Liver (tissue), 9 donors: Measurements from ENCODE around the gene SIK3. TPM values are rescaled to one million over a fixed set of nuclear protein-coding genes. Genes with fewer than 3 reads are reported as not detected.

Source experiments
- DNase-seq: peaks from one replicate; pipeline ENCODE4 v3.0.0-alpha.2; 2017; ENCODE audit warnings: low spot score
- H3K27ac ChIP-seq, 2 donors: one replicate each; pipeline ENCODE4 v1.7.0; 2013; ENCODE audit warnings: inconsistent platforms in 2 of 2, low read length in 2 of 2, control low read depth in 1 of 2, low read depth in 1 of 2, mild to moderate bottlenecking in 1 of 2
- H3K27me3 ChIP-seq, 4 donors: one replicate each; pipeline versions ENCODE4 v1.6.1 to v1.7.0; 2013; ENCODE audit warnings: low read length in 3 of 4, inconsistent platforms in 1 of 4, mild to moderate bottlenecking in 1 of 4, moderate library complexity in 1 of 4; ENCODE audit not compliant: control insufficient read depth in 4 of 4, insufficient read depth in 4 of 4
- H3K36me3 ChIP-seq, 4 donors: one replicate each; pipeline versions ENCODE4 v1.6.1 to v1.7.0; 2013; ENCODE audit warnings: low read length in 3 of 4, mild to moderate bottlenecking in 3 of 4, low read depth in 1 of 4, moderate library complexity in 1 of 4; ENCODE audit not compliant: control insufficient read depth in 4 of 4, insufficient read depth in 3 of 4
- H3K4me1 ChIP-seq, 4 donors: one replicate each; pipeline versions ENCODE4 v1.6.1 to v1.7.0; 2013; ENCODE audit warnings: low read length in 3 of 4, mild to moderate bottlenecking in 3 of 4, moderate library complexity in 1 of 4; ENCODE audit not compliant: control insufficient read depth in 4 of 4, insufficient read depth in 4 of 4
- H3K4me3 ChIP-seq, 3 donors: one replicate each; pipeline versions ENCODE4 v1.6.1 to v1.7.0; 2013; ENCODE audit warnings: low read length in 3 of 3, control low read depth in 1 of 3, low read depth in 1 of 3, mild to moderate bottlenecking in 1 of 3
- H3K9ac ChIP-seq, 2 donors: one replicate each; pipeline ENCODE4 v1.7.0; 2013; ENCODE audit warnings: low read length in 2 of 2, mild to moderate bottlenecking in 2 of 2, moderate library complexity in 2 of 2, control low read depth in 1 of 2, low read depth in 1 of 2
- H3K9me3 ChIP-seq, 4 donors: one replicate each; pipeline versions ENCODE4 v1.6.1 to v1.7.0; 2013; ENCODE audit warnings: low read length in 3 of 4; ENCODE audit not compliant: control insufficient read depth in 4 of 4
- EGR1 ChIP-seq, 2 donors: IDR thresholded peaks; 2 replicates each; pipeline ENCODE4 v1.6.1; 2016 to 2018; ENCODE audit warnings: antibody characterized with exemption in 2 of 2, low read depth in 2 of 2
- FOXA1 ChIP-seq: IDR thresholded peaks from 2 replicates; pipeline ENCODE4 v1.6.1; 2016; ENCODE audit warnings: antibody characterized with exemption
- FOXA2 ChIP-seq: IDR thresholded peaks from 2 replicates; pipeline ENCODE4 v1.6.1; 2016; ENCODE audit warnings: antibody characterized with exemption
- GABPA ChIP-seq, 2 donors: IDR thresholded peaks in 1 of 2; conservative IDR thresholded peaks in 1 of 2; 2 replicates each; pipeline ENCODE4 v1.6.1; 2016; ENCODE audit warnings: antibody characterized with exemption in 2 of 2, mild to moderate bottlenecking in 1 of 2, moderate library complexity in 1 of 2
- HNF4A ChIP-seq, 2 donors: conservative IDR thresholded peaks; 2 replicates each; pipeline ENCODE4 v1.6.1; 2016; ENCODE audit warnings: antibody characterized with exemption in 2 of 2, mild to moderate bottlenecking in 2 of 2
- HNF4G ChIP-seq: IDR thresholded peaks from 2 replicates; pipeline ENCODE4 v1.6.1; 2016; ENCODE audit warnings: antibody characterized with exemption
- JUND ChIP-seq, 2 donors: IDR thresholded peaks; 2 replicates each; pipeline ENCODE4 v1.6.1; 2016; ENCODE audit warnings: antibody characterized with exemption in 2 of 2
- NR2F2 ChIP-seq: IDR thresholded peaks from 2 replicates; pipeline ENCODE4 v1.6.1; 2016; ENCODE audit warnings: antibody characterized with exemption
- RAD21 ChIP-seq, 2 donors: IDR thresholded peaks; 2 replicates each; pipeline ENCODE4 v1.6.1; 2016; ENCODE audit warnings: antibody characterized with exemption in 2 of 2, mild to moderate bottlenecking in 2 of 2
- REST ChIP-seq: IDR thresholded peaks from 2 replicates; pipeline ENCODE4 v1.6.1; 2016; ENCODE audit warnings: antibody characterized with exemption, mild to moderate bottlenecking
- SP1 ChIP-seq: IDR thresholded peaks from 2 replicates; pipeline ENCODE4 v1.6.1; 2018; ENCODE audit warnings: antibody characterized with exemption, mild to moderate bottlenecking
- TAF1 ChIP-seq: conservative IDR thresholded peaks from 2 replicates; pipeline ENCODE4 v1.6.1; 2016; ENCODE audit warnings: antibody characterized with exemption, mild to moderate bottlenecking
- YY1 ChIP-seq: IDR thresholded peaks from 2 replicates; pipeline ENCODE4 v1.6.1; 2016; ENCODE audit warnings: antibody characterized with exemption, mild to moderate bottlenecking
- ZBTB33 ChIP-seq: IDR thresholded peaks from 2 replicates; pipeline ENCODE4 v1.6.1; 2016; ENCODE audit warnings: antibody characterized with exemption
- WGBS: extraction: QIAGEN DNeasy Blood & Tissue Kit; methylation state at CpG from one replicate; pipeline ENCODE4 v1.1.7; 2013; 5-methylcytosine and 5-hydroxymethylcytosine counted together
- polyA plus RNA-seq, 2 donors: library from polyadenylated mRNA; stranded (reverse) in 1 of 2; unstranded in 1 of 2; fragments of 200-250 nt in 1 of 2; fragments of >200 nt in 1 of 2; fragmentation: Nextera tagmentation in 1 of 2; extraction: Ambion mirVana in 1 of 2; gene quantifications; one replicate each; pipeline versions ENCODE4 v1.2.1 to v1.2.3, GENCODE V29; 2013 to 2015
- total RNA-seq, 2 donors: library from RNA; depleted of rRNA; stranded (reverse); fragments of >200 nt; gene quantifications; one replicate each; pipeline ENCODE4 v1.2.3, GENCODE V29; 2014
- TF ChIP-seq, protein P1 (sequence below): IDR thresholded peaks from 2 replicates; pipeline ENCODE4 v1.6.1; 2016; ENCODE audit warnings: antibody characterized with exemption
- TF ChIP-seq, protein P2 (sequence below): fragments of 150-350 bp; IDR thresholded peaks from 2 replicates; pipeline ENCODE4 v1.5.1; 2017; ENCODE audit warnings: improper control_type of control experiment, low read depth, low read length; ENCODE audit not compliant: missing input control
- TF ChIP-seq, protein P3 (sequence below): IDR thresholded peaks from 2 replicates; pipeline ENCODE4 v1.6.1; 2016; ENCODE audit warnings: antibody characterized with exemption
- donor health status: healthy.
- donor health status: healthy.
- donor health status: healthy.
- donor health status: healthy.
- donor health status: healthy.

SIK3 gene
- total and polyA plus RNA-seq, 4 donors, result 6.9 to 52.4 (median 14.4) TPM

- 64% methylated on average over 3 of the region's 3 CpGs for WGBS
- H3K4me3 ChIP-seq, result no peak overlapping the region
- no peak overlapping the region for H3K27ac ChIP-seq
- no peak for DNase-seq
- H3K9me3 ChIP-seq, result no peaks in the 10 kb centered on the region
- H3K4me1 ChIP-seq, result peaks cover 0 to 6% (median 3%) of the 10 kb centered on the region in 4 donors
- TF ChIP-seq, protein P1, sequence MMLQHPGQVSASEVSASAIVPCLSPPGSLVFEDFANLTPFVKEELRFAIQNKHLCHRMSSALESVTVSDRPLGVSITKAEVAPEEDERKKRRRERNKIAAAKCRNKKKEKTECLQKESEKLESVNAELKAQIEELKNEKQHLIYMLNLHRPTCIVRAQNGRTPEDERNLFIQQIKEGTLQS, result no peak
- TF ChIP-seq, protein P2, sequence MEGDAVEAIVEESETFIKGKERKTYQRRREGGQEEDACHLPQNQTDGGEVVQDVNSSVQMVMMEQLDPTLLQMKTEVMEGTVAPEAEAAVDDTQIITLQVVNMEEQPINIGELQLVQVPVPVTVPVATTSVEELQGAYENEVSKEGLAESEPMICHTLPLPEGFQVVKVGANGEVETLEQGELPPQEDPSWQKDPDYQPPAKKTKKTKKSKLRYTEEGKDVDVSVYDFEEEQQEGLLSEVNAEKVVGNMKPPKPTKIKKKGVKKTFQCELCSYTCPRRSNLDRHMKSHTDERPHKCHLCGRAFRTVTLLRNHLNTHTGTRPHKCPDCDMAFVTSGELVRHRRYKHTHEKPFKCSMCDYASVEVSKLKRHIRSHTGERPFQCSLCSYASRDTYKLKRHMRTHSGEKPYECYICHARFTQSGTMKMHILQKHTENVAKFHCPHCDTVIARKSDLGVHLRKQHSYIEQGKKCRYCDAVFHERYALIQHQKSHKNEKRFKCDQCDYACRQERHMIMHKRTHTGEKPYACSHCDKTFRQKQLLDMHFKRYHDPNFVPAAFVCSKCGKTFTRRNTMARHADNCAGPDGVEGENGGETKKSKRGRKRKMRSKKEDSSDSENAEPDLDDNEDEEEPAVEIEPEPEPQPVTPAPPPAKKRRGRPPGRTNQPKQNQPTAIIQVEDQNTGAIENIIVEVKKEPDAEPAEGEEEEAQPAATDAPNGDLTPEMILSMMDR, result no peak
- TF ChIP-seq, protein P3, sequence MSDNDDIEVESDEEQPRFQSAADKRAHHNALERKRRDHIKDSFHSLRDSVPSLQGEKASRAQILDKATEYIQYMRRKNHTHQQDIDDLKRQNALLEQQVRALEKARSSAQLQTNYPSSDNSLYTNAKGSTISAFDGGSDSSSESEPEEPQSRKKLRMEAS, result no peak
- TF ChIP-seq GABPA (IDR thresholded peaks at IDR 0.05 in 1 of 2, conservative IDR thresholded peaks at IDR 0.05 in 1 of 2) (no peak), YY1 (no peak), NR2F2 (no peak), TAF1 (no peak), HNF4G (no peak), RAD21 (IDR thresholded peaks at IDR 0.05) (no peak), ZBTB33 (no peak), FOXA2 (no peak), REST (no peak)
- H3K9ac ChIP-seq, result no peak overlapping the region
- no peaks in the 10 kb centered on the region for H3K27me3 ChIP-seq
- H3K36me3 ChIP-seq, result no peaks in the 10 kb centered on the region
These were observed 88.2 kb downstream of the SIK3 start for GRCh38 chr11:117009905-117010605.

DNA sequence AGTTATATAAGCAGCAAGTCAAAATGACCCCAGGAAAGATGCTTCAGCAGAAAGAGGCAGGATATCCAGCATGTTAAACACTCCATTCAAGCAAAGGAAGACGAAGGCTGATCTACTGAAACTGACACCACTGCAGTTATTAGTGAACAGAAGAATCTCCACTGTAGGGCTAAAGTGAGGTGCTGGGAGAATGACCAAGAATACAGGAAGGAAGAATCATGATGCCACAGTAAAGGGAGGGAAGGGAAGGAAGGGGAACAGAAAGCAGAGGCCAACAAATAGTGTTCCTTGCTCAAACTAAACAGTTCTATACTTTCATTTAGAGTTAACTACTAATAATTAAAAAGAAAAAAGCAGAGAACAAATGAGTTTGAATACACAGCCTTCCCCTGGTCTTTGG, 92.5 kb downstream of the SIK3 start:
- Histone ChIP-seq H3K9me3 (no peaks in the 10 kb centered on the region), H3K4me1 (peaks cover 0 to 6% (median 3%) of the 10 kb centered on the region in 4 donors), H3K36me3 (peaks cover 0 to 2% (median 0%) of the 10 kb centered on the region in 4 donors), H3K4me3 (no peak overlapping the region), H3K27ac (no peak overlapping the region), H3K27me3 (no peaks in the 10 kb centered on the region), H3K9ac (no peak overlapping the region)
- DNase-seq, result no peak
- WGBS, result 76% methylated on average over 1 of the region's 1 CpG
- TF ChIP-seq EGR1 (IDR thresholded peaks at IDR 0.05; ENCODE audit: low read depth in 2 of 2) (no peak), HNF4G (no peak), SP1 (no peak), HNF4A (conservative IDR thresholded peaks at IDR 0.05) (no peak), NR2F2 (no peak), ZBTB33 (no peak), FOXA1 (no peak), REST (no peak), JUND (IDR thresholded peaks at IDR 0.05) (no peak), TAF1 (no peak), GABPA (IDR thresholded peaks at IDR 0.05 in 1 of 2, conservative IDR thresholded peaks at IDR 0.05 in 1 of 2) (no peak)
- TF ChIP-seq, protein P1, result no peak
